GM19463 (cell line): ENCODE measurements around the gene MTHFD1L.
"Not testable (repeated sequence)": the region's sequence is repeated elsewhere in the genome, so short reads cannot be mapped to it uniquely, and the experiment has no call there.

ENCODE experiments used
- ATAC-seq: cut with Tn5 transposase; IDR thresholded peaks from one replicate; pipeline ENCODE4 v1.9.1; 2021; ENCODE audit warnings: mild to moderate bottlenecking, moderate library complexity; ENCODE audit not compliant: unreplicated experiment

The MTHFD1L gene

DNA sequence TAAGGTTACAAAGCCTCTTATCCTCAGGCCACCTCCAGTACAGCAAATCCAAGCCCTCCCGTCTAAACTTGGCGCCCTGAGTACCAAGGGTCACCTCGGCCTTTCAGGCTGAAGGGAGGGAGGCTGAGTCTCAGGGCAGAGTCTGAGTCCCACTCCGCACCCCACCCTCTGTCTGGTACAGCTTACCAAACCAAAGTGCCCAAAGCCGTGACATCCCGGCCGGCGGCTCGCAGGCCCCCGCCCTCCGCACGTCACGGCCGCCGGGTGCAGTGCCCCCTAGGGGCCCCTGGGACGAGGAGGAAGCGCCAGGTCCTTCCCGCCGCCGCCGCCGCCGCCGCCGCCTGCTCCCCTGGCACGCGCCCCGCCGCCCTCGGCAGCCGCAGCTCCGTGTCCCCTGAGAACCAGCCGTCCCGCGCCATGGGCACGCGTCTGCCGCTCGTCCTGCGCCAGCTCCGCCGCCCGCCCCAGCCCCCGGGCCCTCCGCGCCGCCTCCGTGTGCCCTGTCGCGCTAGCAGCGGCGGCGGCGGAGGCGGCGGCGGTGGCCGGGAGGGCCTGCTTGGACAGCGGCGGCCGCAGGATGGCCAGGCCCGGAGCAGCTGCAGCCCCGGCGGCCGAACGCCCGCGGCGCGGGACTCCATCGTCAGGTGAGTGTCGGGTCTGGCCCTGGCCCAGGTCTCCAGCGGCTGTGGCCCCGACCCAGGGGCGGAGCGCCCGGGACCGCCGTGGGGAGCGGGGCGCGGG, at the start of gene MTHFD1L:
TSS of gene MTHFD1L (plus strand) at position 297 of the 741 bp plus-strand sequence. CDS start at position 418, 121 bp downstream.
- peak; percentile 71 for ATAC-seq

DNA sequence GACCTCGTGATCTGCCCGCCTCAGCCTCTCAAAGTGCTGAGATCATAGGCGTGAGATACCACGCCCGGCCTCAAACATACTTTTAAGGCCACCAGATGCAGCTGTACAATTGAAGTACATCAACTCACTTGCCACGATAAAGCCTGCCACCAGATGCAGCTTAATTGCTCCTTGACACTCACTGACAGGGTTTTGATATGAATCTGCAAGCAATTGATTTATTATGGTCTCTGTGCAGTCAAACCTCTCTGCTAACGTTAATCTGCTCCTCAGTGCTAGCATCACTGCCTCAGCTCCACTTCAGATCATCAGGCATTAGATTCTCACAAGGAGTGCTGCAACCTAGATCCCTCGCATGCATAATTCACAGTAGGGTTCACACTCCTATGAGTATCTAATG, 48.9 kb upstream of the MTHFD1L start:
- ATAC-seq = not testable (repeated sequence)

DNA sequence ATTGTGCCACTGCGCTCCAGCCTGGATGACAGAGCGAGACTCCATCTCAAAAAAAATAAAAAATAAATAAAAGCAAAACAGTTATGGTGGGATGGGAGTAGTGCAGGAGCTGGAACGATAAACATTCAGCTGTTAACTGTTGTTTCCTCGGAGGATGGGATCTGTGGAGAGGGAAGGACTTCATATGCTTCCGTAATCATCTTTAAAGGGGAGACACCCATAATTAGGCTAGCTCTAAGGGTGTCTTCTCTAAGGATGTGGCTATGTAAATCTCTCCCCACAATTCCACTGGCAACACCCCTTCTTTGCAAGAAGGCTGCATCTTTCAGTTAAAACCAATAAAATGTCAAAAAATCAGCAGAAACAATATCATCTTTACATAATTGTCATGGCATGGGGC, 42.6 kb upstream of the MTHFD1L start:
- ATAC-seq = no peak

DNA sequence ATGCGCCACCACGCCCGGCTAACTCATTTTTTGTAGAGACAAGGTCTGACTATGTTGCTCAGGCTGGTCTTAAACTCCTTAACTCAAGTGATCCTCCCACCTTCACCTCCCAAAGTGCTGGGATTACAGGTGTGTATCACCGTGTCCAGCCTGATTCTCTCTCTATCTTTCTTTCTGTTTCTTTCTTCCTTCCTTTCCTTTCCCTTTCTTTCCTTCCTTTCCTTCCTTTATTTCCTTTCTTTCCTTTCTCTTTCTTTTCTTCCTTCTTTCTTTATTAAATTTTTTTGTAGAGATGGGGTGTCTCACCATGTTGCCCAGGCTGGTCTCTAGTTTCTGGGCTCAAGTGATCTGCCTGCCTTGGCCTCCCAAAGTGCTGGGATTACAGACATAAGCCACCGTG, 38.7 kb upstream of the MTHFD1L start:
- no peak for ATAC-seq

- ATAC-seq = not testable (repeated sequence)
Measured at GRCh38 chr6:150828107-150828506, 37.4 kb upstream of the MTHFD1L start.

DNA sequence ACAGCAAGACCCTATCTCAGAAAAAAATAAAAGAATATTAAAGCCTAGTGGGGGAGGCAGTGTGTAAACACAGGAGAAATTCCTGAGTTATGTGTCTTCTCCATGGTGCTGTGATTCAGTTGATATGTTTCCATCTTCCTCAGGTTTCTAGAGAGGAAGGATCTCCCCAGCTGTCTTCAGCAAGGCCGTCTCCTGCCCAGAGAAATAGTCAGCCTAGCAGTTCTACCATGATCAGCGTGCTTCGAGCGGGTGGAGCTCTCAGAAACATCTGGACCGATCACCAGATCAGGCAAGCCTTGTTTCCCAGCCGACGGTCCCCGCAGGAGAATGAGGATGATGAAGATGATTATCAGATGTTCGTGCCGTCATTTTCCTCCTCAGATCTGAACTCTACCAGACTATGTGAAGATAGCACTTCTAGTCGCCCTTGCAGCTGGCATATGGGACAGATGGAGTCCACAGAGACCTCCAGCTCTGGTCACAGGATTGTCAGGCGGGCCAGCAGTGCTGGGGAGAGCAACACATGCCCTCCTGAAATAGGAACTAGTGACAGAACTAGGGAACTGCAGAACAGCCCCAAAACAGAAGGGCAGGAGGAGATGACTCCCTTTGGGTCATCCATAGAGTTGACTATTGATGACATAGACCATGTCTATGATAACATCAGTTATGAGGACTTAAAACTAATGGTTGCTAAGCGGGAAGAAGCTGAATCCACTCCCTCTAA, 34.9 kb upstream of the MTHFD1L start:
- no peak for ATAC-seq

DNA sequence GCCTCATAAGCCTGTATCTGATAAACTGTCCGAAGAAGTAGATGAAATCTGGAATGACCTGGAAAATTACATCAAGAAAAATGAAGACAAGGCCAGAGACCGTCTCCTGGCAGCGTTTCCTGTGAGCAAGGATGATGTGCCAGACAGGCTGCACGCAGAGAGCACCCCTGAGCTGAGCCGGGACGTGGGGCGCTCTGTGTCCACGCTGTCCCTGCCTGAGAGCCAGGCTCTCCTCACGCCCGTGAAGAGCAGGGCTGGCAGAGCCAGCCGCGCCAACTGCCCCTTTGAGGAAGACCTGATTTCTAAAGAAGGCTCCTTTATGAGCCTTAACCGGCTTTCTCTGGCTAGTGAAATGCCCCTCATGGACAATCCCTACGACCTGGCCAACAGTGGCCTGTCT, 33.9 kb upstream of the MTHFD1L start:
- ATAC-seq = no peak

DNA sequence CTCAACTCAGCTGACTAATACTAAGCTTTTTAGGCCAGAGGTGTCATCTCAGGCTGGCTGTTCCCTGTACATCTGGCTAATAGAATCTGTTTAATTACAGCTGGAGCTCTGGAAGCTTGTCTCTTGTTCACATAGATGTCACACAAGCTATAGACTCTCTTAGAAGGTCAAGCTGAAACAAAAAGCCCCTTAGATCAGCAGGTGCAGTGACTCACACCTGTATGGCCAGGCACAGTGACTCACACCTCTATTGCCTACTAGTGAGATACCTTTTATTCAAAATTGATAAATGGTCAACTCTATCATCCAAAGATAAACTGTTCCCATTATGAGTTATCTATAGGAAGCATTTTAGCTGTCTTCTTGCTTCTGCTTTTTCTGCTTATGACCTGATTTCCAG, 29.9 kb upstream of the MTHFD1L start:
- ATAC-seq = no peak

DNA sequence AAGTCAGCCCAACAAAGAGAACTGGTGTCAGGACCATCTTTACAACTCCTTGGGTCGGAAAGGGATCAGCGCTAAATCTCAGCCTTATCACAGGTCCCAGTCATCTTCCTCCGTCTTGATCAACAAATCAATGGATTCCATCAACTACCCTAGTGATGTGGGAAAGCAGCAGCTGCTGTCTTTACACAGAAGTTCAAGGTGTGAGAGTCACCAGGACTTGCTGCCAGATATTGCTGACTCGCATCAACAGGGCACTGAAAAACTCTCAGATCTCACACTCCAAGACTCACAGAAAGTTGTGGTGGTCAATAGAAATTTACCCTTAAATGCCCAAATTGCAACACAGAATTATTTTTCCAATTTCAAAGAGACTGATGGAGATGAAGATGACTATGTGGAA, 25.3 kb upstream of the MTHFD1L start:
- no peak for ATAC-seq

DNA sequence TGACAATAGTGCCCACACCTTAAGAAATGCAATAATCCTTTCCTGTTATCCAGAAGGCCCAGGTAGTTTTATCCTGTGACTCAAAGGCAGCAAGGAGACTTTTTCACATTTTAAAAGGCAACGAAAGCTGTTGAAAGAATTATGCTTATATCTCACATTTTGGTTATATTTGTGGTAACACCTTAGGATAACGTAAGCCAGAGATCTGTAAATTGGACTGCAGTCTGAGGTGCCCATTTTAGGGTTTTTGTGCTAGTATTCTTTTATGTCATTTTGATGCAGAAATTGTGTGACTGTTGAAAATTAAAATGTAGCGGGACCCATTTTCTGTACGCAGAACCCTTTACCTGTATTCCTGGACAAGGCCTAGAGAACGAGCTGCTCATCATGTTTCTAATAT, 24.3 kb upstream of the MTHFD1L start:
- no peak for ATAC-seq

DNA sequence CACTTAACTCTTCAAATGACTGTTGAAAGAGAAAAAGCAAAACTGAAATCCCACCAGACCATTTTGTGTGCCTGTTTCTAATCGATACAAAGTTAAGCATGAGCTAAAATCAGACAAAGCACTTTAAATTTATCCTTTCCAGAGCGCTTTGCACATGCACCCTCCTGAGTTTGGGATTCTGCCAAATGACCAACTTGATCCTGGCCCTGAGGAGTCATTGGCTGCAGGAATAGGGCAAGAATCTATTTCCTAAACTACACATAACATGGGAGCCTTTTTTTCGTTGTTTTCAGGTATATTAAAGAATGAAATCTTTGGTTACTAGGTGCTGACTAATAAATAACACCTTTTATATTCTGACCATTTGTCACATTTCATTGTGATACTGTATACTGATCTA, 23.8 kb upstream of the MTHFD1L start:
- no peak for ATAC-seq

GRCh38 chr6:150844371-150844770, 21.1 kb upstream of the MTHFD1L start:
- no peak for ATAC-seq

DNA sequence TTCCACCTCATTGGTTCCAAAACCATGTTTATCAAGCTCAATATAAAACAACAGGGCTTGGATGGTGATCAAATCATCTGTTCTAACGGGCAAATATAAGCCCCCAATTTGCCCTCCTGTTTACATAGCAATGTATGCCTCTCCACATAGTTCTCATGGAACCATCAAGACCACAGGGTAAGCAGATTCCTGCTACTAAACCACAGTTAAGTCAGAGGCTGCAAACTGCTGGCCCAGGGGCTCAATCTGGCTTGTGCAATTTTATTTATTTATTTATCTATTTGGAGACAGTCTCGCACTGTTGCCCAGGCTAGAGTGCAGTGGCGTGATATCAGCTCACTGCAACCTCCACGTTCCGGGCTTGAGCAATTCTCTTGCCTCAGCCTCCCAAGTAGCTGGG, 18.9 kb upstream of the MTHFD1L start:
- no peak for ATAC-seq

DNA sequence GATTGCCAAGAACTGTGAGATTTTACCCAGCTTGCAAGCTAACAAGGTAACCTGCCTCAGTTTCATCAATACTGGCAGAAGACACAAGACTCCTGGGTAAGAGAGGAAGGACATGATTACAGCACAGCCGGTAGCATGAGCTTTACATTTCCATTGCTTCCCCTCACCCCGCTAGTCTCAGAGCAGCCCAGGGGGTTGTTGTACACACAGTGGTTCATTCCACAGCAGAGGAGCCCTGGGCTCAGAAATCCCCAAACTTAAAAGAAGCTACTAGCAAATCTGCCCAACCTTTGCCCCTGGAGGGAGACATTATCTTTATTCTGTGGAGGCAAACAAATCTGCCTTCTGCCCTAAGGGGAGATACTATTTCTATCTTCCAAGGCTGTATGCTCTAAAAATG, 17.1 kb upstream of the MTHFD1L start:
- ATAC-seq = no peak

DNA sequence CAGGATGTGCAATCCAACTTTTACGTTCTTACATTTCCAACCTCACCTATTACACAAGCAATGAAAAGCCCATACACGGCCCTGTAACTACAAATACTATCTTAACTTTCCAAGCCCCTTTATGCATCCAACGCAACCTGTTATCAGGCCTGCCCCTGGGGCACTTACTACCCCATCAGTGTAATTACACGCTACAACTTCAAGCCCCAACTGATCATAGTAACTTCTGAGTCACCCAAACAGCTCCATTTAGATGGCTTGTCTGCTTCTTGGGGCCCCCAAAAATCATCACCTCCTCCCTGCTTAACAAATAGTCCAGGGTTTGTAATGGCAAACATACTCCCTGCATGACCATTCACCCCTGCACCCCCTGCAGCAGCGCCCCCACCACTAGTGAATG, 11.1 kb upstream of the MTHFD1L start:
- not testable (repeated sequence) for ATAC-seq

GRCh38 chr6:150855171-150855570, 10.3 kb upstream of the MTHFD1L start:
- not testable (repeated sequence) for ATAC-seq

DNA sequence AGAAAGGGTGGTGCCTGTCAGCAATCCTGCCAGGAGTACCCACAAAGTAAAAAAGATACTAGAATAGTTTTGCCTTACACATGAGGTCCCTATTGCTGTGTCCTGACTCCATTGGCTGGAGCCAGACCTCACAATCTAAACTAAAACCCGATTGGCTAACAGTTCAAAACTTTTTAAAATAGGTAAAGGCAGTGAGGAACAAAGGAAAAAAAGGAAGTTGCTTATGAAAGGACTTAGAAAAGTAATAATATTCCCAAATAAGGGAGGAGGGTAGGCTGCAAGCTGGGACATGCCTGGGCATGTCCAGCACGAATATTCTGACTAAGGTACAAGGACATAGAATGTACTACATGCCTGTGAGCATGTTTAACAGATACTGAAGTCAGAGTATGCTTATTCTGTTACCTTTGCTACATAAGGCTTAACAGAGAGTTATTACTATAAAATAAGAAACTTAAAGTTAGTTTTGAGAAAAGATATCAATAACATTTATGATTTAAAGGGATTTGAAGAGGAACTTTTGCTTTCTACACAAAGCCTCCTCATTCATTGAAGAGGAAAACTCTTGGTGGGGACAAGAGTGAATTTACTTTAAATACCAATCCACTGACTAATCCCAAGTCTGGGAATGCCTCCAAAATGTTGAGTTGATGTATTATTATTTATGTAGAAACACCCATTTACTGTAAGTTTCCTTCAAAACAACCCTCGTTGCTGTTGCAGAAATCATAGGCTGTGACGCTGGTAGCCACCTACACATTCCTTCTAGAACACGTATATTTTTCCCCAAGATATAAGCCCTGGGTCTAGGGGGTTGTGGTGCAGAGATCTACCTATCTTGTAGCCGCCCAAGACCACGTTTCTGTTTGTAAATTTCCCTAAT, 8.2 kb upstream of the MTHFD1L start:
- no peak for ATAC-seq

DNA sequence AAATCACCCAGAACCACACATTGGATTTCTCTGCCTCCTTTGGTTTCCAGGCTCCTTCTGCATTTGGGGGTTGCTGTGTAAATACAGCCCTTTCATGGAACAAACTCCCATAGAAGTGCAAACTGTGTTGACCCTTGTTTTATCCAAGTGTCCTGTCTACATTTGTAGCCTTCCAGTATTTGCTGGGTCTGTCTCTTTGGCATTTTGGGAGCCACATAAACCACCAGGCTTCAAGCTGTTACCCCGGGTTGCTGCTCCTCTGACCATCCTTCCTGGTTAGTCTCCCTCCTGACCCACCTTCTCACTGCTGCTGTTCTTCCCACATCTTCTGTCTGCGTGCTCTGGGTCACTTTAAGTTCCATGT, 7.6 kb upstream of the MTHFD1L start:
- ATAC-seq = no peak

DNA sequence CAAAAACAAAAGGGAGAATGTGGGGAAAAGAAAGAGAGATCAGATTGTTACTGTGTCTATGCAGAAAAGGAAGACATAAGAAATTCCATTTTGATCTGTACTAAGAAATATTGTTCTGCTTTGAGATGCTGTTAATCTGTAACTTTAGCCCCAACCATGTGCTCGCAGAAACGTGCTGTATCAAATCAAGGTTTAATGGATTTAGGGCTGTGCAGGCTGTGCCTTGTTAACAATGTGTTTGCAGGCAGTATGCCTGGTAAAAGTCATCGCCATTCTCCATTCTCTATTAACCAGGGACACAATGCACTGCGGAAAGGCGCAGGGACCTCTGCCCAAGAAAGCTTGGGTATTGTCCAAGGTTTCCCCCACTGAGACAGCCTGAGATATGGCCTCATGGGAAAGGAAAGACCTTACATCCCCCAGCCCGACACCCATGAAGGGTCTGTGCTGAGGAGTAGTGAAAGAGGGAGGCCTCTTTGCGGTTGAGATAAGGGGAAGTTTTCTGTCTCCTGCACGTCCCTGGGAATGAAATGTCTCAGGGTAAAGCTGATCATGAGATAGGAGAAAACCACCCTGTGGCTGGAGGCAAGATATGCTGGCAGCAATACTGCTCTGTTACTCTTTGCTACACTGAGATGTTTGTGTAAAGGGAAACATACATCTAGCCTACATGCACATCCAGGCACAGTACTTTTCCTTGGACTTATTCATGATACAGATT, 3.9 kb upstream of the MTHFD1L start:
- ATAC-seq = not testable (repeated sequence)

DNA sequence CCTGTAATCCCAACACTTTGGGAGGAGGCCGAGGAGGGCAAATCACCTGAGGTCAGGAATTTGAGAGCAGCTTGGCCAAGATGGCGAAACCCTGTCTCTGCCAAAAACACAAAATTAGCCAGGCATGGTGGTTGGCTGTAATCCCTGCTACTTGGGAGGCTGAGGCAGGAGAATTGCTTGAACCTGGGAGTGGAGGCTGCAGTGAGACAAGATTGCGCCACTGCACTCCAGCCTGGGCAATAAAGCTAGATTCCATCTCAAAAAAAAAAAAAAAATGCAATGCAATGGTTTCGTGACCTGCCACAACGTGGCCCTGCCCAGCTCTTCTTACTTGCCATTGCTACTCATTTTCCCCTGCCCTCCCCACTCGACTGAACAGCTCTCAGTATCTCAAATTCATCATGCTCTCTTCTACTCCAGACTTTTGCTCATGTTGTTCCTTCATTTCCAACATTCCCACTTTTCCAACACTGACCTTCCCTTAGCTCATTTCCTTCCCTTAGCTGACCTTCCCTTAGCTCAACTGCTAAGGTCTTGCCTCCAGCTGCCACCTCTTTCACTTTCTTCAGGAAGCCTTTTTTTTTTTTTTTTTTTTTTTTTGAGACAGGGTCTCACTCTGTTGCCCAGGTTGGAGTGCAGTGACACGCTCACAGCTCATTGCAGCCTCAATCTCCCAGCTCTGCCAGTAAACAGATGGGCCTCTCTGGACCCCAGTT, 2.1 kb upstream of the MTHFD1L start:
- no peak for ATAC-seq
